SK-N-MC (cell line): ENCODE data around the gene DOCK1.

Experiments
- EZH2 ChIP-seq: fragments of 200-600 bp; sonication (generic); IDR thresholded peaks from one replicate; pipeline ENCODE4 v1.6.1; 2017; ENCODE audit warnings: antibody characterized with exemption
- FOXP2 ChIP-seq: optimal IDR thresholded peaks from 2 replicates; pipeline ENCODE3; 2011; ENCODE audit warnings: mild to moderate bottlenecking, moderate library complexity; ENCODE audit not compliant: insufficient read depth; ENCODE audit errors: extremely low read length, control extremely low read depth
- POLR2AphosphoS5 ChIP-seq: IDR thresholded peaks from 2 replicates; pipeline ENCODE4 v1.6.1; 2012; ENCODE audit warnings: mild to moderate bottlenecking, low read depth, low read length, borderline replicate concordance

GRCh38 chr10:127265288-127265687, 360.1 kb downstream of the DOCK1 start:
- no peak for TF ChIP-seq EZH2
- no peak for TF ChIP-seq POLR2AphosphoS5
- no peak for TF ChIP-seq FOXP2
